ENCODE data around the gene ACP5.
"Not testable (repeated sequence)": the region's sequence is repeated elsewhere in the genome, so short reads cannot be mapped to it uniquely, and the experiment has no call there.

Gene ACP5

GRCh38 chr19:11577451-11578257, at the start of gene ACP5:
TSS of gene ACP5 (minus strand) at chr19:11577645. CDS start at chr19:11577317, 328 bp downstream.
- no peak for DNase-seq

GRCh38 chr19:11626252-11626651, 48.8 kb upstream of the ACP5 start:
- no peak for DNase-seq

GRCh38 chr19:11624069-11624463, 46.6 kb upstream of the ACP5 start:
- DNase-seq: peak; percentile 42

- DNase-seq: not testable (repeated sequence)
Observed at GRCh38 chr19:11622401-11622800, 45.0 kb upstream of the ACP5 start.

GRCh38 chr19:11620553-11620952, 43.1 kb upstream of the ACP5 start:
- DNase-seq: no peak

- DNase-seq: no peak
Observed at GRCh38 chr19:11617180-11618062, 40.0 kb upstream of the ACP5 start.

GRCh38 chr19:11612816-11613511, 35.5 kb upstream of the ACP5 start:
- peak; percentile 13 for DNase-seq

GRCh38 chr19:11611730-11612129, 34.3 kb upstream of the ACP5 start:
- DNase-seq: no peak

GRCh38 chr19:11606484-11606883, 29.0 kb upstream of the ACP5 start:
- DNase-seq: no peak

- not testable (repeated sequence) for DNase-seq
Observed at GRCh38 chr19:11599704-11600103, 22.3 kb upstream of the ACP5 start.

- no peak for DNase-seq
Observed at GRCh38 chr19:11598746-11599145, 21.3 kb upstream of the ACP5 start.

GRCh38 chr19:11598103-11598483, 20.6 kb upstream of the ACP5 start:
- no peak for DNase-seq

- DNase-seq: peak; percentile 100
Observed at GRCh38 chr19:11597202-11598102, 20.0 kb upstream of the ACP5 start, which contains the start of gene ZNF627. TSS of gene ZNF627 (plus strand) at chr19:11597483. CDS start at chr19:11597628, 145 bp downstream.

- no peak for DNase-seq
Observed at GRCh38 chr19:11596156-11596555, 18.7 kb upstream of the ACP5 start.

GRCh38 chr19:11594084-11594483, 16.6 kb upstream of the ACP5 start:
- DNase-seq: no peak

- DNase-seq: no peak
Observed at GRCh38 chr19:11587975-11588631, 10.7 kb upstream of the ACP5 start.

GRCh38 chr19:11587302-11587974, 10.0 kb upstream of the ACP5 start:
- DNase-seq: peak; percentile 88

GRCh38 chr19:11586331-11586730, 8.9 kb upstream of the ACP5 start:
- DNase-seq: peak; percentile 63

- DNase-seq: peak; percentile 36
Observed at GRCh38 chr19:11581740-11582139, 4.3 kb upstream of the ACP5 start.

- peak; percentile 51 for DNase-seq
Observed at GRCh38 chr19:11580116-11580515, 2.7 kb upstream of the ACP5 start.
